H1 (cell line): ENCODE data around the gene SANBR. TPM values are rescaled to one million over a fixed set of nuclear protein-coding genes. Genes with fewer than 3 reads are reported as not detected.
"Not testable (repeated sequence)": the region's sequence is repeated elsewhere in the genome, so short reads cannot be mapped to it uniquely, and the experiment has no call there.

Experiments
- CTCF ChIA-PET: fragments of 300-600 bp; sonication (Branson Sonifier 250); formaldehyde crosslinking; loops from one replicate; lab custom pipeline; 2021; ENCODE audit not compliant: partially characterized antibody; lab: Charles Lee
- POLR2A ChIA-PET: fragments of 300-600 bp; sonication (Branson Sonifier 250); formaldehyde crosslinking; loops from one replicate; lab custom pipeline; 2021; ENCODE audit warnings: inconsistent platforms; ENCODE audit not compliant: partially characterized antibody; lab: Charles Lee
- DNase-seq, 2 experiments: peaks; one replicate each; pipeline versions ENCODE4 v3.0.0 to v3.0.0-alpha.2; 2010 to 2022; ENCODE audit warnings: low spot score in 2 of 2, low read depth in 1 of 2, mixed read lengths in 1 of 2
- FAIRE-seq: peaks from 2 replicates; lab custom pipeline; 2011; peaks lifted over from hg19 to GRCh38; lab: Jason Lieb, UNC
- H2AFZ ChIP-seq: 2 replicates; pipeline ENCODE4 v1.8.1; 2012; ENCODE audit warnings: low read length, inconsistent platforms
- H2AK5ac ChIP-seq: 2 replicates; pipeline ENCODE4 v1.6.1; 2013; ENCODE audit warnings: low read depth, low read length
- H2BK120ac ChIP-seq: replicated peaks from 2 replicates; pipeline ENCODE3; 2013; ENCODE audit warnings: low read depth, low read length, inconsistent platforms
- H2BK12ac ChIP-seq: 2 replicates; pipeline ENCODE4 v1.6.1; 2013; ENCODE audit warnings: low read depth, low read length
- H2BK15ac ChIP-seq: 2 replicates; pipeline ENCODE4 v1.6.1; 2013; ENCODE audit warnings: low read length
- H2BK20ac ChIP-seq: 2 replicates; pipeline ENCODE4 v1.6.1; 2013; ENCODE audit warnings: low read length
- H2BK5ac ChIP-seq: 2 replicates; pipeline ENCODE4 v1.6.1; 2013; ENCODE audit warnings: low read depth, low read length
- H3K14ac ChIP-seq: 2 replicates; pipeline ENCODE4 v1.6.1; 2013; ENCODE audit warnings: inconsistent platforms; ENCODE audit not compliant: insufficient read length
- H3K18ac ChIP-seq: 2 replicates; pipeline ENCODE4 v1.6.1; 2013; ENCODE audit warnings: low read length; ENCODE audit errors: extremely low read depth
- H3K23ac ChIP-seq: 2 replicates; pipeline ENCODE4 v1.6.1; 2013; ENCODE audit warnings: inconsistent platforms; ENCODE audit not compliant: insufficient read length
- H3K23me2 ChIP-seq: 2 replicates; pipeline ENCODE4 v1.6.1; 2013; ENCODE audit warnings: low read depth, low read length
- H3K27ac ChIP-seq: 2 replicates; pipeline ENCODE4 v1.6.1; 2011; ENCODE audit warnings: low read depth, low read length, inconsistent platforms
- H3K27me3 ChIP-seq, 4 experiments: replicated peaks in 1 of 4; 1 replicate in 1 of 4; 2 replicates in 3 of 4; pipeline versions ENCODE4 v1.6.1 to v1.8.1; 2011 to 2013; ENCODE audit warnings: low read length in 3 of 4, mild to moderate bottlenecking in 3 of 4, inconsistent platforms in 2 of 4, mixed read lengths in 2 of 4, moderate library complexity in 1 of 4; ENCODE audit not compliant: control insufficient read depth in 3 of 4, insufficient read depth in 3 of 4; ENCODE audit errors: extremely low read depth in 1 of 4
- H3K36me3 ChIP-seq, 4 experiments: 2 replicates each; pipeline versions ENCODE4 v1.6.1 to v1.8.1; 2011 to 2013; ENCODE audit warnings: mild to moderate bottlenecking in 4 of 4, low read length in 3 of 4, moderate library complexity in 2 of 4, control low read depth in 1 of 4, inconsistent platforms in 1 of 4; ENCODE audit not compliant: insufficient read depth in 4 of 4, control insufficient read depth in 2 of 4
- H3K4ac ChIP-seq: replicated peaks from 2 replicates; pipeline ENCODE3; 2013; ENCODE audit warnings: low read length, low read depth, mixed read lengths, inconsistent platforms; ENCODE audit not compliant: insufficient read length
- H3K4me1 ChIP-seq, 4 experiments: replicated peaks in 1 of 4; 1 replicate in 1 of 4; 2 replicates in 3 of 4; pipeline versions ENCODE4 v1.6.1 to v1.8.1; 2011 to 2013; ENCODE audit warnings: low read length in 3 of 4, inconsistent platforms in 2 of 4, mixed read lengths in 1 of 4; ENCODE audit not compliant: insufficient read depth in 4 of 4, control insufficient read depth in 3 of 4
- H3K4me2 ChIP-seq, 2 experiments: 2 replicates each; pipeline versions ENCODE4 v1.6.1 to v1.8.1; 2011 to 2013; ENCODE audit warnings: low read depth in 2 of 2, low read length in 2 of 2, control low read depth in 1 of 2, inconsistent platforms in 1 of 2, mild to moderate bottlenecking in 1 of 2; ENCODE audit not compliant: insufficient read depth in 1 of 2
- H3K4me3 ChIP-seq, 4 experiments: fragments of 200-600, 300-600 bp in 1 of 4; sonication (generic), shearing (Covaris generic), sonication (Bioruptor Twin) in 1 of 4; 2 replicates each; pipeline versions ENCODE4 v1.5.1 to v1.8.1; 2011 to 2016; ENCODE audit warnings: low read length in 4 of 4, low read depth in 3 of 4, control low read depth in 2 of 4, inconsistent platforms in 2 of 4, mild to moderate bottlenecking in 2 of 4, mixed read lengths in 1 of 4, moderate library complexity in 1 of 4; ENCODE audit not compliant: insufficient read depth in 2 of 4; ENCODE audit errors: extremely low read depth in 1 of 4
- H3K56ac ChIP-seq: replicated peaks from 2 replicates; pipeline ENCODE3; 2013; ENCODE audit warnings: low read depth, mild to moderate bottlenecking, mixed read lengths, low read length, inconsistent platforms; ENCODE audit not compliant: insufficient read length
- H3K79me1 ChIP-seq: 2 replicates; pipeline ENCODE4 v1.6.1; 2013; ENCODE audit warnings: low read depth, low read length, control low read depth
- H3K79me2 ChIP-seq, 2 experiments: 2 replicates each; pipeline versions ENCODE4 v1.6.1 to v1.8.1; 2012 to 2013; ENCODE audit warnings: low read length in 2 of 2, mild to moderate bottlenecking in 2 of 2, inconsistent platforms in 1 of 2; ENCODE audit not compliant: insufficient read depth in 2 of 2, control insufficient read depth in 1 of 2
- H3K9ac ChIP-seq, 4 experiments: replicated peaks in 1 of 4; 1 replicate in 1 of 4; 2 replicates in 3 of 4; pipeline versions ENCODE4 v1.6.1 to v1.8.1; 2011 to 2013; ENCODE audit warnings: low read depth in 3 of 4, low read length in 3 of 4, control low read depth in 2 of 4, mild to moderate bottlenecking in 2 of 4, moderate library complexity in 2 of 4, inconsistent platforms in 1 of 4; ENCODE audit errors: extremely low read depth in 1 of 4
- H3K9me3 ChIP-seq, 2 experiments: 2 replicates each; pipeline versions ENCODE4 v1.6.1 to v1.8.1; 2012 to 2013; ENCODE audit warnings: mild to moderate bottlenecking in 2 of 2, moderate library complexity in 2 of 2, control low read depth in 1 of 2, inconsistent platforms in 1 of 2, low read depth in 1 of 2, low read length in 1 of 2, mixed read lengths in 1 of 2; ENCODE audit not compliant: insufficient read depth in 2 of 2
- H4K20me1 ChIP-seq, 2 experiments: replicated peaks in 1 of 2; 2 replicates each; pipeline versions ENCODE3 to v1.8.1; 2011 to 2013; ENCODE audit warnings: inconsistent platforms in 2 of 2, low read length in 2 of 2, mild to moderate bottlenecking in 1 of 2; ENCODE audit not compliant: insufficient read depth in 2 of 2, control insufficient read depth in 1 of 2
- H4K5ac ChIP-seq: 2 replicates; pipeline ENCODE4 v1.6.1; 2013; ENCODE audit warnings: low read length, low read depth, mixed read lengths, inconsistent platforms; ENCODE audit not compliant: insufficient read length
- H4K8ac ChIP-seq: 2 replicates; pipeline ENCODE4 v1.8.0; 2013; ENCODE audit warnings: mild to moderate bottlenecking, moderate library complexity, low read length, inconsistent platforms; ENCODE audit not compliant: insufficient read depth; ENCODE audit errors: extremely low read depth
- H4K91ac ChIP-seq: replicated peaks from 2 replicates; pipeline ENCODE3; 2013; ENCODE audit warnings: low read length, mixed read lengths, inconsistent platforms; ENCODE audit not compliant: insufficient read length
- BRCA1 ChIP-seq: IDR thresholded peaks from 2 replicates; pipeline ENCODE4 v1.6.1; 2012; ENCODE audit warnings: low read depth, low read length, improper control_type of control experiment
- EGR1 ChIP-seq: IDR thresholded peaks from 2 replicates; pipeline ENCODE4 v1.6.1; 2011; ENCODE audit warnings: low read depth, low read length, borderline replicate concordance
- EP300 ChIP-seq, 2 experiments: IDR thresholded peaks; 1 replicate in 1 of 2; 2 replicates in 1 of 2; pipeline ENCODE4 v1.6.1; 2011 to 2012; ENCODE audit warnings: low read depth in 2 of 2, low read length in 2 of 2, mild to moderate bottlenecking in 2 of 2, borderline replicate concordance in 1 of 2, inconsistent platforms in 1 of 2, moderate library complexity in 1 of 2
- ZNF274 ChIP-seq: IDR thresholded peaks from 2 replicates; pipeline ENCODE4 v1.7.0; 2012; ENCODE audit warnings: low read length, borderline replicate concordance; ENCODE audit errors: extremely low read depth
- WGBS, 2 experiments: shearing (Covaris generic) in 1 of 2; methylation state at CpG; one replicate each; pipeline versions ENCODE4 v1.1.6 to v1.1.7; 2013 to 2015; ENCODE audit warnings: low lambda C conversion rate in 2 of 2, mixed read lengths in 2 of 2, inconsistent platforms in 1 of 2, low coverage in 1 of 2, missing lambda C conversion rate in 1 of 2; ENCODE audit not compliant: insufficient replicate concordance in 2 of 2, insufficient coverage in 1 of 2, insufficient read length in 1 of 2; ENCODE audit errors: extremely low coverage in 1 of 2, missing lambda C conversion rate in 1 of 2; 5-methylcytosine and 5-hydroxymethylcytosine counted together
- polyA plus RNA-seq, 7 experiments: library from polyadenylated mRNA; depleted of rRNA in 3 of 7; stranded (reverse) in 5 of 7; unstranded in 2 of 7; fragments of >200 nt in 5 of 7; fragments of 200-250 nt in 2 of 7; gene quantifications; 1 replicate in 5 of 7; 2 replicates in 1 of 7; 4 replicates in 1 of 7; pipeline versions ENCODE4 v1.2.1 to v1.2.3, GENCODE V29; 2011 to 2013; ENCODE audit warnings: missing spikeins in 2 of 7, mixed read lengths in 2 of 7
- total RNA-seq: library from RNA; stranded (reverse); fragmentation: NEBNext Ultra II Directional; extraction: Animal tissue kit (Norgen Biotek cat#: 25700); gene quantifications from 2 replicates; pipeline ENCODE4 v1.2.1, GENCODE V29; 2021

SANBR gene
- total and polyA plus RNA-seq, 2 of the 8 experiments (the other 6 are each of a cell fraction or from before 2014, with no cell fraction given), result 3.4 to 12.1 TPM

DNA sequence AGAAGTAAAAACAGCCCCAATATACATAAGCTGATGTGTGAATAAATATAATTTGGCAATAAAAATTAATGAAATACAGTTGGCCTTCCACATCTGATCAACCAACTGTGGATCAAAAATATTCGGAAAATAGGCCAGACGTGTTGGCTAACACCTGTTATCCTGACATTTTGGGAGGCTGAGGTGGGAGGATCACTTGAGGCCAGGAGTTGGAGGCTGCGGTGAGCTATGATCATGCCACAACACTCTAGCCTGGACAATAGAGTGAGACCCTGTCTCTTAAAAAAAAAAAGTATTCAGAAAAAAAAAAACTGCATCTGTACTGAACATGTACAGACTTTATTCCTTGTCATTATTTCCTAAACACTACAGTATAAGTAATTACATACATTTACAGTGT lies 36.1 kb upstream of the SANBR start (continued):
- TF ChIP-seq EP300 (IDR thresholded peaks at IDR 0.05; ENCODE audit: borderline replicate concordance in 1 of 2, low read depth in 2 of 2, low read length in 2 of 2) (no peak), BRCA1 (no peak), EGR1 (no peak), ZNF274 (no peak)

DNA sequence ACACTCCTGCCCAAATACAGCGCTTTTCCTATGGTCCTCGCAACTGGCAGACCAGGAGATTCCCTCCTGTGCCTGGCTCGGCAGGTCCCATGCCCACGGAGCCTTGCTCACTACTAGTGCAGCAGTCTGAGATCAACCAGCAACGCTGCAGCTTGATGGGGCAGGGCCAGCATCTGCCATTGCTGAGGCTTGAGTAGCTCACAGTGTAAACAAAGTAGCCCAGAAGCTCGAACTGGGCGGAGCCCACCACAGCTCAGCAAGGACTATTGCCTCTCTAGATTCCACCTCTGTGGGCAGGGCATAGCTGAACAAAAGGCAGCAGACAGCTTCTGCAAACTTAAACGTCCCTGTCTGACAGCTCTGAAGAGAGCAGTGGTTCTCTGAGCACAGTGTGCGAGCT lies 31.1 kb upstream of the SANBR start:
- CTCF ChIA-PET, result not testable (repeated sequence)

More for the DNA sequence above, 31.1 kb upstream of the SANBR start:
- H2BK12ac ChIP-seq, POLR2A ChIA-PET, H3K4ac ChIP-seq, H3K27ac ChIP-seq, H3K4me3 ChIP-seq, H3K56ac ChIP-seq, H2AK5ac ChIP-seq, H3K79me1 ChIP-seq, H2BK120ac ChIP-seq, H3K9ac ChIP-seq, H2BK5ac ChIP-seq, H2BK20ac ChIP-seq, H4K91ac ChIP-seq, H3K4me1 ChIP-seq, H2BK15ac ChIP-seq, DNase-seq, H3K14ac ChIP-seq, H3K23me2 ChIP-seq, H3K23ac ChIP-seq, H4K20me1 ChIP-seq, FAIRE-seq, H4K8ac ChIP-seq, H3K27me3 ChIP-seq, H3K18ac ChIP-seq, H2AFZ ChIP-seq, H4K5ac ChIP-seq, H3K4me2 ChIP-seq, H3K79me2 ChIP-seq: not testable (repeated sequence)
- Histone ChIP-seq H3K36me3 (peaks cover 4 to 44% (median 21%) of the 10 kb centered on the region in 4 experiments), H3K9me3 (peaks cover 5 to 17% of the 10 kb centered on the region in 2 experiments; a peak in 2 of 4 replicates)
- WGBS, 2 experiments, result 91% methylated on average over 9 of the region's 9 CpGs; no CpG with 5 or more reads in 1 of the 2 experiments
